Neural progenitor cell (in vitro differentiated cells): ENCODE measurements around the gene KIAA0930.

Experiments
- CTCF ChIP-seq: fragments of 200-600 bp; sonication (generic); IDR thresholded peaks from 2 replicates; pipeline ENCODE4 v1.5.1; 2017; ENCODE audit warnings: antibody characterized with exemption, mild to moderate bottlenecking
- EZH2 ChIP-seq: fragments of 200-600 bp; sonication (generic); IDR thresholded peaks from 2 replicates; pipeline ENCODE4 v1.6.1; 2017; ENCODE audit warnings: antibody characterized with exemption, mild to moderate bottlenecking, moderate library complexity
- EZH2phosphoT487 ChIP-seq: fragments of 200-600 bp; sonication (generic); IDR thresholded peaks from 2 replicates; pipeline ENCODE4 v1.6.1; 2017; ENCODE audit warnings: antibody characterized with exemption

- TF ChIP-seq CTCF, result no peak
- no peak for TF ChIP-seq EZH2
- TF ChIP-seq EZH2phosphoT487, result no peak
Measured at GRCh38 chr22:45237065-45237990, 3.4 kb downstream of the KIAA0930 start.
